ENCODE results near the gene GALNT13.

DNA sequence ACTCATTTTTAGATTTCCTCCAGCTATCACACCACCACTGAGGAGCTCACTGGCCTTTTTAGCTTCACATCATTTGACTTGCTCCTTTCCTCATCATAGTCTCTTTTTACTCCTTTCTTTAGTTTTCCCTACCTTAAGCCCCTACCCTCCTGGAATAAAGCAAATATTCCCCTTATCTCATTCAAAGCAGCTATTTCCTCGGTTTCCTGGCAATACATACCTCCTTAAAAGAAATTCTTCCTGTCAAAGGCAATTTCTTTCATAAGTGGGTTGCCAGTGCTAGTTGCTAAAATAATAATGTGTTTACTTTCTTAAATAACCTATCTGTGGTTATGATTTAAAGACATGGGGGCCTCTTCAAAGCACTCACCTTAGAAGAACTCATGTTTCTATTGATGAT, 359.3 kb downstream of the GALNT13 start:
- TF ChIP-seq GABPA (IDR thresholded peaks at IDR 0.05 in 1 of 2, conservative IDR thresholded peaks at IDR 0.05 in 1 of 2): no peak
- TF ChIP-seq, protein P1, sequence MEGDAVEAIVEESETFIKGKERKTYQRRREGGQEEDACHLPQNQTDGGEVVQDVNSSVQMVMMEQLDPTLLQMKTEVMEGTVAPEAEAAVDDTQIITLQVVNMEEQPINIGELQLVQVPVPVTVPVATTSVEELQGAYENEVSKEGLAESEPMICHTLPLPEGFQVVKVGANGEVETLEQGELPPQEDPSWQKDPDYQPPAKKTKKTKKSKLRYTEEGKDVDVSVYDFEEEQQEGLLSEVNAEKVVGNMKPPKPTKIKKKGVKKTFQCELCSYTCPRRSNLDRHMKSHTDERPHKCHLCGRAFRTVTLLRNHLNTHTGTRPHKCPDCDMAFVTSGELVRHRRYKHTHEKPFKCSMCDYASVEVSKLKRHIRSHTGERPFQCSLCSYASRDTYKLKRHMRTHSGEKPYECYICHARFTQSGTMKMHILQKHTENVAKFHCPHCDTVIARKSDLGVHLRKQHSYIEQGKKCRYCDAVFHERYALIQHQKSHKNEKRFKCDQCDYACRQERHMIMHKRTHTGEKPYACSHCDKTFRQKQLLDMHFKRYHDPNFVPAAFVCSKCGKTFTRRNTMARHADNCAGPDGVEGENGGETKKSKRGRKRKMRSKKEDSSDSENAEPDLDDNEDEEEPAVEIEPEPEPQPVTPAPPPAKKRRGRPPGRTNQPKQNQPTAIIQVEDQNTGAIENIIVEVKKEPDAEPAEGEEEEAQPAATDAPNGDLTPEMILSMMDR (IDR thresholded peaks at IDR 0.05; ENCODE audit: low read depth, low read length, missing input control): no peak
- TF ChIP-seq TAF1 (conservative IDR thresholded peaks at IDR 0.05): no peak
- no peak for TF ChIP-seq EGR1 (IDR thresholded peaks at IDR 0.05; ENCODE audit: low read depth in 2 of 2)
- TF ChIP-seq HNF4G (IDR thresholded peaks at IDR 0.05): no peak
- no peak for TF ChIP-seq HNF4A (conservative IDR thresholded peaks at IDR 0.05)
- TF ChIP-seq, protein P2, sequence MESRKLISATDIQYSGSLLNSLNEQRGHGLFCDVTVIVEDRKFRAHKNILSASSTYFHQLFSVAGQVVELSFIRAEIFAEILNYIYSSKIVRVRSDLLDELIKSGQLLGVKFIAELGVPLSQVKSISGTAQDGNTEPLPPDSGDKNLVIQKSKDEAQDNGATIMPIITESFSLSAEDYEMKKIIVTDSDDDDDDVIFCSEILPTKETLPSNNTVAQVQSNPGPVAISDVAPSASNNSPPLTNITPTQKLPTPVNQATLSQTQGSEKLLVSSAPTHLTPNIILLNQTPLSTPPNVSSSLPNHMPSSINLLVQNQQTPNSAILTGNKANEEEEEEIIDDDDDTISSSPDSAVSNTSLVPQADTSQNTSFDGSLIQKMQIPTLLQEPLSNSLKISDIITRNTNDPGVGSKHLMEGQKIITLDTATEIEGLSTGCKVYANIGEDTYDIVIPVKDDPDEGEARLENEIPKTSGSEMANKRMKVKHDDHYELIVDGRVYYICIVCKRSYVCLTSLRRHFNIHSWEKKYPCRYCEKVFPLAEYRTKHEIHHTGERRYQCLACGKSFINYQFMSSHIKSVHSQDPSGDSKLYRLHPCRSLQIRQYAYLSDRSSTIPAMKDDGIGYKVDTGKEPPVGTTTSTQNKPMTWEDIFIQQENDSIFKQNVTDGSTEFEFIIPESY (IDR thresholded peaks at IDR 0.05): no peak
- TF ChIP-seq SP1 (IDR thresholded peaks at IDR 0.05): no peak
- TF ChIP-seq, protein P3, sequence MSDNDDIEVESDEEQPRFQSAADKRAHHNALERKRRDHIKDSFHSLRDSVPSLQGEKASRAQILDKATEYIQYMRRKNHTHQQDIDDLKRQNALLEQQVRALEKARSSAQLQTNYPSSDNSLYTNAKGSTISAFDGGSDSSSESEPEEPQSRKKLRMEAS (IDR thresholded peaks at IDR 0.05): no peak
- TF ChIP-seq FOXA1 (IDR thresholded peaks at IDR 0.05): no peak

Measured in liver (tissue), 3 donors.